Endothelial cell of umbilical vein (primary cell): ENCODE results near the gene TNFAIP8L3.

Experiments used
- CTCF ChIP-seq, 2 donors: IDR thresholded peaks; 1 replicate in 1 of 2; 2 replicates in 1 of 2; pipeline ENCODE4 v1.5.1; 2011; ENCODE audit warnings: low read length in 2 of 2, mild to moderate bottlenecking in 2 of 2, moderate library complexity in 2 of 2, control low read depth in 1 of 2, inconsistent platforms in 1 of 2, low read depth in 1 of 2; ENCODE audit not compliant: insufficient read depth in 1 of 2; ENCODE audit errors: extremely low read depth in 1 of 2
- EZH2 ChIP-seq: IDR thresholded peaks from 2 replicates; pipeline ENCODE4 v1.6.1; 2012; ENCODE audit warnings: borderline replicate concordance, low read depth, mild to moderate bottlenecking, moderate library complexity, low read length, inconsistent platforms; ENCODE audit not compliant: severe bottlenecking
- FOS ChIP-seq: IDR thresholded peaks from 2 replicates; pipeline ENCODE4 v1.6.1; 2011; ENCODE audit warnings: mild to moderate bottlenecking, low read length, moderate library complexity, borderline replicate concordance; ENCODE audit not compliant: insufficient read depth
- POLR2A ChIP-seq: IDR thresholded peaks from 2 replicates; pipeline ENCODE4 v1.6.1; 2012; ENCODE audit warnings: low read depth, mild to moderate bottlenecking, control low read depth, low read length
- POLR2AphosphoS5 ChIP-seq: IDR thresholded peaks from 2 replicates; pipeline ENCODE4 v1.6.1; 2012; ENCODE audit warnings: low read depth, mild to moderate bottlenecking, control low read depth, low read length, moderate library complexity; ENCODE audit not compliant: insufficient read depth

- no peak for TF ChIP-seq POLR2A
- TF ChIP-seq CTCF (IDR thresholded peaks at IDR 0.05; ENCODE audit: extremely low read depth in 1 of 2, insufficient read depth in 1 of 2, low read depth in 1 of 2, low read length in 2 of 2) = no peak
- no peak for TF ChIP-seq EZH2
- no peak for TF ChIP-seq FOS
- no peak for TF ChIP-seq POLR2AphosphoS5
Observed at GRCh38 chr15:51128701-51129100, 34.0 kb upstream of the TNFAIP8L3 start.
